GM12891 (cell line): ENCODE measurements around the gene RBFOX1.

ENCODE experiments used
- PAX5 ChIP-seq: IDR thresholded peaks from 2 replicates; pipeline ENCODE4 v1.6.1; 2011; ENCODE audit warnings: low read length, moderate library complexity, mild to moderate bottlenecking; ENCODE audit not compliant: insufficient read depth, severe bottlenecking
- POLR2A ChIP-seq: IDR thresholded peaks from 2 replicates; pipeline ENCODE4 v1.6.1; 2011; ENCODE audit warnings: low read depth, low read length, control low read depth
- POLR2AphosphoS5 ChIP-seq: IDR thresholded peaks from 2 replicates; pipeline ENCODE4 v1.6.1; 2011; ENCODE audit warnings: low read depth, low read length, control low read depth
- POU2F2 ChIP-seq: IDR thresholded peaks from 2 replicates; pipeline ENCODE4 v1.6.1; 2011; ENCODE audit warnings: low read depth, mild to moderate bottlenecking, control low read depth, low read length, moderate library complexity
- TAF1 ChIP-seq: IDR thresholded peaks from 2 replicates; pipeline ENCODE4 v1.6.1; 2011; ENCODE audit warnings: low read depth, low read length, control low read depth

DNA sequence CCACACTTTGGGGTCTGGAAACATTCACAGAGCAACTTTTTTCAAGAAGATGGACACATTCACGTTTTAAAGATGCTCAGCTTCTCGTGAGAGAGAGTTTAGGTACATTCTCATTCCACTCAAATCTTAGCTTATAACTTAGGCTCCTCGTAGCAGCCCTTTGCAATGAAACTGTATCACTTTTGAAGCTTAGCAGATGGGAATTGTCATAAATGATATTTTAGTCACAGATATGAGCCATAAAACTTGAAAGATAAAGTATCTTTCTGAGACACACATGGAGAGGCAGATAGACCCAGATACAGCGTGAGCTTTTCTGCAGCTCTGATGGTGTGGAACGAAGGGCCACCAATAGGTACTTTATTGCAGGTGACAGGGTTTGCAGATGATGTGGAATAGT lies 41.1 kb downstream of the RBFOX1 start:
- TF ChIP-seq POLR2A (no peak), POLR2AphosphoS5 (no peak), TAF1 (no peak), POU2F2 (no peak), PAX5 (no peak)
